ENCODE measurements around the gene RAB27A.

RAB27A gene

GRCh38 chr15:55270291-55270690, 19.3 kb downstream of the RAB27A start:
- no peak for TF ChIP-seq CTCF (IDR thresholded peaks at IDR 0.05; ENCODE audit: control insufficient read depth, insufficient read depth, low read depth, low read length, missing control alignments)
- DNase-seq (ENCODE audit: low read depth): no peak
- no peak overlapping the region for H3K4me3 ChIP-seq (ENCODE audit: control insufficient read depth, low read depth, low read length)

GRCh38 chr15:55268176-55268695, 21.4 kb downstream of the RAB27A start:
- H3K4me3 ChIP-seq (ENCODE audit: control insufficient read depth, low read depth, low read length): no peak overlapping the region
- no peak for DNase-seq (ENCODE audit: low read depth)
- no peak for TF ChIP-seq CTCF (IDR thresholded peaks at IDR 0.05; ENCODE audit: control insufficient read depth, insufficient read depth, low read depth, low read length, missing control alignments)

GRCh38 chr15:55267401-55268175, 22.0 kb downstream of the RAB27A start:
- H3K4me3 ChIP-seq (ENCODE audit: control insufficient read depth, low read depth, low read length): no peak overlapping the region
- DNase-seq (ENCODE audit: low read depth): no peak

GRCh38 chr15:55266547-55266946, 23.1 kb downstream of the RAB27A start:
- H3K4me3 ChIP-seq (ENCODE audit: control insufficient read depth, low read depth, low read length): no peak overlapping the region
- DNase-seq (ENCODE audit: low read depth): no peak
- TF ChIP-seq CTCF (IDR thresholded peaks at IDR 0.05; ENCODE audit: control insufficient read depth, insufficient read depth, low read depth, low read length, missing control alignments): no peak

More at GRCh38 chr15:55267401-55268175, 22.0 kb downstream of the RAB27A start:
- no peak for TF ChIP-seq CTCF (IDR thresholded peaks at IDR 0.05; ENCODE audit: control insufficient read depth, insufficient read depth, low read depth, low read length, missing control alignments)

GRCh38 chr15:55260562-55261131, 29.0 kb downstream of the RAB27A start:
- no peak for DNase-seq (ENCODE audit: low read depth)
- no peak for TF ChIP-seq CTCF (IDR thresholded peaks at IDR 0.05; ENCODE audit: control insufficient read depth, insufficient read depth, low read depth, low read length, missing control alignments)
- H3K4me3 ChIP-seq (ENCODE audit: control insufficient read depth, low read depth, low read length): no peak overlapping the region

GRCh38 chr15:55257938-55258337, 31.7 kb downstream of the RAB27A start:
- no peak for DNase-seq (ENCODE audit: low read depth)
- H3K4me3 ChIP-seq (ENCODE audit: control insufficient read depth, low read depth, low read length): no peak overlapping the region
- TF ChIP-seq CTCF (IDR thresholded peaks at IDR 0.05; ENCODE audit: control insufficient read depth, insufficient read depth, low read depth, low read length, missing control alignments): no peak

All from AG09309 (cell line).